Lower leg skin (tissue), 4 donors: ENCODE data around the gene DGKH. TPM values are rescaled to one million over a fixed set of nuclear protein-coding genes. Genes with fewer than 3 reads are reported as not detected.

Experiments
- DNase-seq, 2 donors: peaks; one replicate each; pipeline ENCODE4 v3.0.0-alpha.2; 2019; ENCODE audit warnings: low spot score in 2 of 2
- H3K4me3 ChIP-seq: fragments of 200-600 bp; sonication (generic); 2 replicates; pipeline ENCODE4 v1.5.1; 2017; ENCODE audit warnings: mild to moderate bottlenecking, low read depth; ENCODE audit not compliant: poor library complexity, severe bottlenecking
- POLR2A ChIP-seq, 2 donors: fragments of 450-650 bp; IDR thresholded peaks; one replicate each; pipeline ENCODE4 v1.6.1; 2016 to 2017; ENCODE audit warnings: antibody characterized with exemption in 2 of 2, mild to moderate bottlenecking in 1 of 2, moderate library complexity in 1 of 2
- WGBS, 2 donors: methylation state at CpG; one replicate each; pipeline ENCODE4 v1.1.5; 2018; 5-methylcytosine and 5-hydroxymethylcytosine counted together
- intact Hi-C: fragments of 100-400 bp; cut with DNase I; formaldehyde crosslinking; loops from one replicate; pipeline ENCODE4 v1.15.0; 2023; ENCODE audit warnings: low total_unique reads
- total RNA-seq, 4 donors: library from RNA; depleted of rRNA; stranded (reverse); fragments of >200 nt; gene quantifications; one replicate each; pipeline ENCODE4 v1.1.0, GENCODE V29; 2016
- TF ChIP-seq, protein P1 (sequence below), 3 donors: fragments of 450-650 bp; IDR thresholded peaks; one replicate each; pipeline ENCODE4 v1.5.1; 2016; ENCODE audit warnings: antibody characterized with exemption in 3 of 3, mild to moderate bottlenecking in 3 of 3, moderate library complexity in 2 of 3

Gene DGKH
- total RNA-seq, 4 donors from 2014 or later, result 8.8 to 17.0 (median 10.9) TPM

DNA sequence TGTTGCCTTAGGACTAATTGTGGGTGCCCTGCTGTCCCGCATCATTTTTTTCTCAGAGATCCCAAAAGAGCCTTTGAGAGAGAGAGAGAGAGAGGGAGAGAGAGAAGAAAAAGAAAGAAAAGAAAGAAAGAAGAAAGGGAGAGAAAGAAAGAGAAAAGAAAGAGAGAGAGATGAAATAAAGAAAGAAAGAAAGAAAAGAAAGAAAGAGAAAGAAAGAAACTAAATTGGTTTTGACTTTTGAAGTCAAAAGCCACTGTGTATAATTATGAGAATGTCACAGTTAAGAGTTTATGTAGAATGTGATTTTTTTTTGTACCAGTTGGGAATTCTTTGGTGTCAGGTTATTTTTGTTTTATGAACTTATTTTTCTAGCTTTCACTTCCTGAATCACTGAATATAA, 180.1 kb downstream of the DGKH start:
- no peak for DNase-seq
- 90 to 94% methylated on average over 1 of the region's 1 CpG for WGBS, 2 donors
- TF ChIP-seq, protein P1, sequence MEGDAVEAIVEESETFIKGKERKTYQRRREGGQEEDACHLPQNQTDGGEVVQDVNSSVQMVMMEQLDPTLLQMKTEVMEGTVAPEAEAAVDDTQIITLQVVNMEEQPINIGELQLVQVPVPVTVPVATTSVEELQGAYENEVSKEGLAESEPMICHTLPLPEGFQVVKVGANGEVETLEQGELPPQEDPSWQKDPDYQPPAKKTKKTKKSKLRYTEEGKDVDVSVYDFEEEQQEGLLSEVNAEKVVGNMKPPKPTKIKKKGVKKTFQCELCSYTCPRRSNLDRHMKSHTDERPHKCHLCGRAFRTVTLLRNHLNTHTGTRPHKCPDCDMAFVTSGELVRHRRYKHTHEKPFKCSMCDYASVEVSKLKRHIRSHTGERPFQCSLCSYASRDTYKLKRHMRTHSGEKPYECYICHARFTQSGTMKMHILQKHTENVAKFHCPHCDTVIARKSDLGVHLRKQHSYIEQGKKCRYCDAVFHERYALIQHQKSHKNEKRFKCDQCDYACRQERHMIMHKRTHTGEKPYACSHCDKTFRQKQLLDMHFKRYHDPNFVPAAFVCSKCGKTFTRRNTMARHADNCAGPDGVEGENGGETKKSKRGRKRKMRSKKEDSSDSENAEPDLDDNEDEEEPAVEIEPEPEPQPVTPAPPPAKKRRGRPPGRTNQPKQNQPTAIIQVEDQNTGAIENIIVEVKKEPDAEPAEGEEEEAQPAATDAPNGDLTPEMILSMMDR (IDR thresholded peaks at IDR 0.05), result no peak
- no peak for TF ChIP-seq POLR2A (IDR thresholded peaks at IDR 0.05)
- intact Hi-C loops, result no loop called here
- H3K4me3 ChIP-seq, result no peak overlapping the region

DNA sequence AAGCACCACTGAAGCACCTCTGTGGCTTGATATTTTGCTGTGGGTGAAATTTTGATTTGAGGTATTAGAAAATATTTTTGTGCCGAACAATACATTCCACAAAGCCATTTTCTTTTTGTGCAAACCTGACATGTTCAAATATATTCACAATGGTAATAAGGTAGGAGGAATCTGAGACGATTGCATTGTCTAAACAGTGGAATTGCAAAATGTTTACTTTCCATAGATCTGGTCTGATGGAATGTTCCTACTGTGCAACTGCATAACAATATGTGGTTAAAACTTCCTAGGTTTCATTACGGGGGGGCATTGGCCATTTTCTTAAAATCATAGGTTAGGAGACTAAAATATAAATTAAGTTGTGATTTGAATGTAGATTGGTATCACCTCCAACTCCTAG, 180.8 kb downstream of the DGKH start:
- intact Hi-C loops, result no loop called here
- no peak for TF ChIP-seq POLR2A (IDR thresholded peaks at IDR 0.05)
- TF ChIP-seq, protein P1 (IDR thresholded peaks at IDR 0.05), result no peak
- WGBS, 2 donors, result 86 to 87% methylated on average over 3 of the region's 3 CpGs
- no peak overlapping the region for H3K4me3 ChIP-seq
- no peak for DNase-seq

DNA sequence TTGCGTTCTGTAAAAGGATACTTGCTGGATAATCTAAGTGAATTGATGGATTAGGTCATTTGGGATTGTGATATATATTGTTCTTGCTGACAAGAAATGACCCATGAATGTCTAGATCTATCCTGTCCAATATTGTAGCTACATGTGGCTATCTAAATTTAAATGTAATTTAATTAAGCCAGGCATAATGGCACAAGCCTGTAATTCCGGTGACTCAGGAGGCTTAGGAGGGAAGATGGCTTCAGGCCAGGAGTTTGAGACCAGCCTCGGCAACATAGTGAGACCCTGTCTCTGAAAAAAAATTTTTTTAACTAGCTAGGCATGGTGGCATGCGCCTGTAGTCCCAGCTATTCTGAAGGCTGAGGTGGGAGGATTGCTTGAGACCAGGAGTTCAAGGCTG, 184.2 kb downstream of the DGKH start:
- 89 to 92% methylated on average over 4 of the region's 4 CpGs for WGBS, 2 donors
- TF ChIP-seq, protein P1 (IDR thresholded peaks at IDR 0.05), result no peak
- no peak for TF ChIP-seq POLR2A (IDR thresholded peaks at IDR 0.05)
- DNase-seq, result no peak
- intact Hi-C loops, result no loop called here
- H3K4me3 ChIP-seq, result no peak overlapping the region

DNA sequence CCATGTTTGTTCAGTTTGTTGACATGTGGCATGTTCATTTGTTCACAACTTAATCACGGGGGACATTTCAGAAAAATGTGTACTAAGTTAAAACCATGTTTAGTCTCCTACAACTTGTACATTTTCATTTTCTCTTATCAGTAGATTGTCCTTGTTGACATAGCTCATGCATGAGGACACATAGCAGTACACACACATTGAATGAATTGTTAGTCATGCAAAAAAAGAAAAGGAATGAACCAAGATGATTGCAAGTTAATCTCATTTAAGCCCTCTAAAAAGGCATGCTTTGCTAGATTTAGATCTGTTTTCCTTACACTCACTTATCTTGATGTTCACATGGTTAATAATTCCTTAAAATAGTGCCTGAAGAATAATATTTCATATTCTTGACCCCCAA, 185.3 kb downstream of the DGKH start:
- TF ChIP-seq, protein P1 (IDR thresholded peaks at IDR 0.05), result no peak
- no peak for TF ChIP-seq POLR2A (IDR thresholded peaks at IDR 0.05)
- 88 to 89% methylated on average over 1 of the region's 1 CpG for WGBS, 2 donors
- intact Hi-C loops, result no loop called here
- no peak for DNase-seq
- no peak overlapping the region for H3K4me3 ChIP-seq

DNA sequence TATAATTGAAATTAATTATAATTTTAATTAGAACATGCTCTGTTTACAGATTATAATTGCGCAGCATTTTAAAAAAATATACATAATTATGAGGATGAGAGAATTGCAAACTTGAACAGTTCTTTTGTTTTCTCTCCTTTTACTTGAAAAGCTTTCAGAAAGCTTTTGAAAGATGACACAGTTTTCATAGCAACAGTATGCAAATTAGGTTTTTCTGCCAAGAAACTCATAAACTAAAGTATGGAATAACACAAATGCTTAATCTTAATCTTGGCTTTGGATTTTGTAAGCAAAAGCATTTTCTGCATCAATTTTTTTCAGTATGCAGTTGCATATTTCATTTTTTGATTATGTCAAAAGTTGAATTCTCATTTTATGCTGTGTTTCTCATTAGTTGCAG, 190.7 kb downstream of the DGKH start:
- TF ChIP-seq POLR2A (IDR thresholded peaks at IDR 0.05), result no peak
- no peak overlapping the region for H3K4me3 ChIP-seq
- DNase-seq, result no peak
- intact Hi-C loops, result no loop called here
- WGBS, 2 donors, result 57 to 68% methylated on average over 1 of the region's 1 CpG

DNA sequence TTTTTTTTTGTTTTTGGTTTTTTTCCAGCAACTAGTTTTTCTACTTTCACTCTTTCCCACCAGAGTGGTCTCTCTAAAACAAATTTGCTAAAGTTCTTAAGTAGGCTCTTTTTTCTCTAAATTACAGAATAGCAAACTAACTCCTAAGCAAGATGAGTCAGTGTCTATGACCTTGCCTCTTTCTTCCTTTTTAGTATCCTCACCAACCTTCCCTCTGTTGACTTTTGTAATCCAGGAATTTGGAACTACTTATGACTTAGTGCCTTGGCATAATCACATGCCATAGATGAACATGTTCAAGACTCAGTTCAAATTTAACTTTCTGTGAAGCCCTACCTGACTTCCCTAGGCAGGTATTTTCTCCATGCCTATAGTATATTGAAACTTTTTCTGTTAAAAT, 191.2 kb downstream of the DGKH start:
- TF ChIP-seq, protein P1 (IDR thresholded peaks at IDR 0.05), result no peak
- TF ChIP-seq POLR2A (IDR thresholded peaks at IDR 0.05), result no peak
- no peak overlapping the region for H3K4me3 ChIP-seq
- no peak for DNase-seq
- intact Hi-C loops, result no loop called here
